Activated naive CD8-positive, alpha-beta T cell treated with anti-CD3 and anti-CD28 coated beads, Interleukin-2, amount 50 U/mL, for 24 hours (primary cell): Measurements from ENCODE around the gene NPY4R2.
"Not testable (repeated sequence)": the region's sequence is repeated elsewhere in the genome, so short reads cannot be mapped to it uniquely, and the experiment has no call there.

Experiments used
- ATAC-seq: fragments of 150-1000 bp; cut with Tn5 transposase; one replicate; pipeline ENCODE4 v1.10.0; 2021
- DNase-seq: peaks from one replicate; pipeline ENCODE4 v3.0.0; 2021
- H3K27ac Mint-ChIP-seq: one replicate; pipeline ENCODE4 v1.8.0; 2021; ENCODE audit warnings: mild to moderate bottlenecking, mixed read lengths
- H3K27me3 Mint-ChIP-seq: one replicate; pipeline ENCODE4 v1.8.0; 2021; ENCODE audit warnings: mixed read lengths
- H3K36me3 Mint-ChIP-seq: one replicate; pipeline ENCODE4 v1.8.0; 2021; ENCODE audit warnings: low read depth, mixed read lengths
- H3K4me1 Mint-ChIP-seq: one replicate; pipeline ENCODE4 v1.8.0; 2021; ENCODE audit warnings: mixed read lengths
- H3K4me3 Mint-ChIP-seq: one replicate; pipeline ENCODE4 v1.8.0; 2021; ENCODE audit warnings: mild to moderate bottlenecking, moderate library complexity, mixed read lengths
- H3K9me3 Mint-ChIP-seq: one replicate; pipeline ENCODE4 v1.8.0; 2021; ENCODE audit warnings: mixed read lengths

NPY4R2 gene

DNA sequence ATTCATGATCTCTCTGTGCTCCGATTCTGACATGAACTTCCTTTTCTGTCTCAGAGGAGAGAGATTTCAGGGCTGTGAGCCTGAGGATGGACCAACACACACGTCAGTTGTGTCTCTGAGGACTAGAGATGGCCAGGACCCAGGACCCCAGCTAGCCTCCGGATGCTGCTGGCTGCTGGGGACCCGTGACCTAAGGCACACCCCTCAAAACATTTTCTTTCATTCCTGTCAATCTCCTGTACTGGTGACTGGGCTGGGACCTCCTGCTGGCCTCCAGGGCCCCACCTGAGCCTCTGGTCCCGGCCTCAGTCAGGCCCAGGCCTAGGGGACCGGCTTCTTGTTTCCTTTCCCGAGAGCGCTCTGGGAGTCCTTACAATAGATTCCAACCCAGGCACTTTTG, 38.7 kb downstream of the NPY4R2 start:
- not testable (repeated sequence) for ATAC-seq, H3K9me3 Mint-ChIP-seq, DNase-seq, H3K36me3 Mint-ChIP-seq, H3K27me3 Mint-ChIP-seq, H3K27ac Mint-ChIP-seq, H3K4me1 Mint-ChIP-seq, H3K4me3 Mint-ChIP-seq

DNA sequence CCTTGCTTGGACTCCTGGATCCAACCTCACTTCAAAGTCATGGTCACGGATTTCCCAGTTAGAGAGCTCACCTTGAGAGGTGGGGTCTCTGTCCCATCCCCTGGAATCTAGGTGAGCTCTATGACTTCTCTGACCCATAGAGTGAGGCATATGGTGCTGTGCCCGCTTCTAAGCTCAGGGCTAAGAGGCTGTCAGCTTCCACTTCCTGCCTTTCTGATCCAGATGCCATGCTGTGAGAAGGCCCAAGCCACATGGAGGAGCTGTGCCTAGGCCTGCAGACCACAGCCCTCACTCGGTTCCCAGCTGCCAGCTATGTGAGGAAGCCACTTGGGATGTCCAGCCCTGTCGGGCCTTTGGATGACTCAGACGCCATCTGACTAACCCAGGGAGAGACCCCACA, 41.2 kb downstream of the NPY4R2 start:
- H3K9me3 Mint-ChIP-seq, ATAC-seq, H3K4me3 Mint-ChIP-seq, DNase-seq, H3K27ac Mint-ChIP-seq, H3K4me1 Mint-ChIP-seq, H3K36me3 Mint-ChIP-seq, H3K27me3 Mint-ChIP-seq: not testable (repeated sequence)

DNA sequence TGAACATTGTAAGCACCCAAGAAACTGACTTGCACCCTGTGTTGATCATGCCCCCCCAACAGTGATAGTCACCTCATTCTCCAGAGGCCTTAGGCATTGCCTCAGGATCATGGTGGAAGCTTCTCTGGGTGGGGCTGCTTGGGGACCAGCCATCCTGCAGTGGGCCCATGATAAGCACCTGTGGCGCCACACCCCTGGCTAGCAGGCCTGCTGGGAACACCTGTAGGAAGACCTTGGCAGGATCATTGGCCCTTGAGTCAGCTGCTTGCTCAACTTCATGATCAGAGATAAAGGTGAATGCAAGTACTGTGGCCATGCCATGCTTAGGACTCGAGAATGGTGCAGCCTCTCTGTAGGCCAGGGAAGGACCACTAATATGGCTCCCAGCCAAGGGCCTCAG, 42.2 kb downstream of the NPY4R2 start:
- not testable (repeated sequence) for H3K27ac Mint-ChIP-seq, H3K9me3 Mint-ChIP-seq, DNase-seq, ATAC-seq, H3K27me3 Mint-ChIP-seq, H3K4me3 Mint-ChIP-seq, H3K36me3 Mint-ChIP-seq, H3K4me1 Mint-ChIP-seq

DNA sequence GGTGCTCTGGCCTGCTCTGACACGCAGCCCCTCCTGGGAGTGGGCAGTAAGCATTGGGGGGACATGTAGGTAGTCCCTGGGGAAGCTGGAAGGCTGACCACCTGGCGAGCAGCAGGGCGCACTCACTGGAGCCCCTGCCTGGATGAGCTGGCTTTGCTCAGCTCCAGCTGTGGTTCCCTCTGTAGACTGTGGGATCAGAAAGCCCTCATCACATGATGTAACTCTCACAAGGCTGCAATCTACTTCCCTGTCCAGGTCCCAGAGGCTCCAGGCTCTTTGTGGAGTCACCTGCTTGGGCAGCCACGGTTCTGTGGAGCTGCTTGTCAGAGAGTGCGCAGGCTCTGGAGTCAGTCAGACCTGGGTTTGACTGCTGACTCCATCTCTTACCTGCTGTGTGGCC, 44.3 kb downstream of the NPY4R2 start:
- not testable (repeated sequence) for H3K4me3 Mint-ChIP-seq, H3K9me3 Mint-ChIP-seq, H3K27ac Mint-ChIP-seq, ATAC-seq, H3K36me3 Mint-ChIP-seq, DNase-seq, H3K27me3 Mint-ChIP-seq, H3K4me1 Mint-ChIP-seq

DNA sequence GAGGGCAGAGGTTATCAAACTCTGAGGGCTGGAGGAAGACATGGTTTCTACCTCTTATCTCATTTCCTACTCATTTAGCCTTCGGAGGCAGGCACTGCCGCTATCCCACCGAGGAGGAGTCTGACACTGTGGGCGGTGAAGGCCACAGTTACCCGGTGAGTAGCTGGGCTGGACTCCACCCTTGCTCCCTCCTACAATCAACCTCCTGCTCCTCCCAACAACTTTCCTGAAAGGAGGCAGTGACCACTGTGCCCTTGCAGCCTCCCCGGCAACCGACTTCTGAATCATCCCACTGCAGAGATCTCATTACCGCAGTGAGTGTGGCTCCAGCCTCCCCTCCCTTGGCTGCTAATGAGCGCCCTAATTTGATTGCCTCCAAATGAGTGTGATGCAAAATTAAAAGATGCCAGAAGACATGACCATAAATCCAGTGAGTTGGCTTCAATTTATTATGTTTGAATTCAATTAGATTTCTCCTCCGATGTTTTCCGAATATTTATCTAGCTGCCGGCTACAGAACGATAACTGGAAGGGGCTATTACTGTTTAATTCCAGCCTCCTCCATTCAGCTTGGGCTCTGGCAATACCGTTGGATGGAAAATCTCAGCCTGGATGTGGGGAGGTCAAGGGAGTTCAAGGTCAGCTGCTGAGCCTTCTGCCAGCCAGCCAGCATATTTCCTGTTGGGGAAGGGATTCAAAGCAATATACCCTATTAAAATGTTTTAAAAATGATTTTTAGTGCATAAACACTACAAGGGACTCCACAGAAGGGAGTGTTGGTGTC, 46.0 kb downstream of the NPY4R2 start:
- not testable (repeated sequence) for H3K27me3 Mint-ChIP-seq, H3K36me3 Mint-ChIP-seq, DNase-seq, H3K4me3 Mint-ChIP-seq, H3K27ac Mint-ChIP-seq, ATAC-seq, H3K4me1 Mint-ChIP-seq, H3K9me3 Mint-ChIP-seq

DNA sequence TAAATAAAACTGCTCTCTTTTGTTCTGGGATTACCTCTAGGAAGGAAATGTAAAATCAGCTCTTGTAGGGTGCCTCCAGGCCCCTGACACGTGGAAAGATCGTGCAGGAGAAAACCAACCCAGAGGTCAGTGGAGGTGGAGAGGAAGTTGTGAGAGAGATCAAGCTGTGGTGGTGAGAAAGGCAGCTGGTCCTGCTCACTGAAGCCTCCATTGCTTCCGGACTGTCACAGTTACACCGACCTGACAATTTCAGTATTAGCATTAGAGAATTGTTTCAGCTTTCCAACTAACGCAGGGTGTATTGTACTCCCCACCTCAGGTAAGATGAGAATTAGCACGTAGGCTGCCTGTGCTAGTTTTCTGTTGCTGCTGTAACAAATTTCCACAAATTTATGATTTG, 50.5 kb downstream of the NPY4R2 start:
- not testable (repeated sequence) for H3K27me3 Mint-ChIP-seq, H3K36me3 Mint-ChIP-seq, ATAC-seq, DNase-seq, H3K27ac Mint-ChIP-seq, H3K4me3 Mint-ChIP-seq, H3K4me1 Mint-ChIP-seq, H3K9me3 Mint-ChIP-seq

DNA sequence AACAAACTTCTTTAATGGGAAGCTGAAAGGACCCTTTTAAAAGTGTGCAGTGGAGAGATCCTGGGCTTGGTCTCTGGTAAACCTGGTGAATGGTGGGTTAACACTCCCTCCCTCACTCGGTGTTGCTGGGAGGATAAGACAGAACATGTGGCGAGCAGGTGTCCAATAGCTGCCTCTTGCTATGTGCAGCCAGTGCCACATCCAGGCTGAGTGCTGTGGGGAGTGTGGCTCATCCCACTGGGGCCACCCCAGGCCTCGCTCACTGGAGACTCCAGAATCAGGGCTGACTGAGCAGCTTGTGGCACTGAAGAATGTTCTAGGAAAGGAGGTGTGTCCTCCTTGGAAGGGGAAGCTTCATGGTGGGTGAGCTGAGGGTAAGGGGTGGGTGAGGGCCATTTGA, 51.6 kb downstream of the NPY4R2 start:
- not testable (repeated sequence) for H3K27ac Mint-ChIP-seq, H3K27me3 Mint-ChIP-seq, ATAC-seq, H3K36me3 Mint-ChIP-seq, H3K4me1 Mint-ChIP-seq, H3K4me3 Mint-ChIP-seq, H3K9me3 Mint-ChIP-seq, DNase-seq

DNA sequence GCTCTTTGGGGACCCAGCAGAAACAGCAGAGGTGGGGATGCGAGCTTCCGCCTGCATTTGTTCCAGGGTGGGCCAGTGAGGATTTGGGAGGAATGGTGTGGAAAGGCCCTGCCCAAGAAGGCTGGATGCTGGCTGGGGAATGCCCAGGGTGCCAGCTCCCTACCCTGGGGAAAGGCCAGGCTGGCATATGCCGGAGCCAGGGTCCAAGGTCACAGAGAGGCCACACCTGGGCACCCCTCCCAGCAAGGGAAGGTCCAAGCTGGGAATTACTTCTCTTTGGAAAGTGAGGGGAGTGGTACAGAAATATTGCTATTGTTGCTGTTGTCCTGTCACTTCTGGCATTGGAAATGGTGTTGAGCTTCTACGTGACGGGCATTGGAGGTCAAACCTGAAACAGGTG, 53.1 kb downstream of the NPY4R2 start:
- H3K9me3 Mint-ChIP-seq, H3K4me3 Mint-ChIP-seq, H3K27me3 Mint-ChIP-seq, H3K4me1 Mint-ChIP-seq, H3K27ac Mint-ChIP-seq, DNase-seq, H3K36me3 Mint-ChIP-seq, ATAC-seq: not testable (repeated sequence)

DNA sequence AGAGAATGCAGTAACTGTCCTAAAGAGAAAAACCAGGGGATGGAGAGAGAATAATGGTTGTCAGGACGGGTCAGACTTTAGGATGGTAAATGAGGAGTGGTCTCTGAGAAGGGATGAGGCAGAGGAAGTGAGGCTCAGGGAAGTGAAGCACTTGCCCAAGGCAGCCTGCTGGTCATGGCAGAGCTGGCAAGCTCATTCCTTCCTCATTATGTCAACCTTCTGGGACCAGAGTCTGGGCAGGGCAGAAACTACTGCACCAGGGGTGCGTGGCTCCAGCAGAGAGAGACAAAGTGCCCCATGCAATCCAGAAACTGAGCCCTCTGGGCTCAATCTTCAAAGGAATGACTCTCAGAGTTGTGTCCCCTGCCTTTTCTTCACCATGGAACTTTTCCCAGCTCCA, 53.6 kb downstream of the NPY4R2 start:
- not testable (repeated sequence) for ATAC-seq, H3K4me3 Mint-ChIP-seq, H3K4me1 Mint-ChIP-seq, H3K9me3 Mint-ChIP-seq, DNase-seq, H3K27ac Mint-ChIP-seq, H3K36me3 Mint-ChIP-seq, H3K27me3 Mint-ChIP-seq
